ENCODE results near the gene PTPRN2.

DNA sequence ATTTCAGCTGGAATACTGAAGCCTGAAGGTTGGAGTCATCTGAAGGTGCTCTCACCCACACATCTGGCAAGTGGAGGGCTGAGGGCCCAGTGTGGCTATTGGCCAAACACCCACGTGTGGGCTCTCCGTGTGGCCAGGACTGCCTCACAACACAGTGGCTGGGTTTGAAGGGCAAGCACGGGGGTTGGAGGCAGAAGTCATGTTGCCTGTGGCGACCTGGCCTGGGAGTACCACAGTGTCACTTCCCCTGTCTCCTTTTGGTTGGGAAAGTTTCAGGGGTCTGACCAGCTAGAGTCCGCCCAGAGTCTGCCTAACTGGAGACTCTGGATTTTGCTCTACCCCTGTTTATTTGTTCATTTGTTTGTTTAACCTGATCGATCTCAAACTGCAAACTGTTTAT, 1081.4 kb downstream of the PTPRN2 start:
- TF ChIP-seq, protein P1, sequence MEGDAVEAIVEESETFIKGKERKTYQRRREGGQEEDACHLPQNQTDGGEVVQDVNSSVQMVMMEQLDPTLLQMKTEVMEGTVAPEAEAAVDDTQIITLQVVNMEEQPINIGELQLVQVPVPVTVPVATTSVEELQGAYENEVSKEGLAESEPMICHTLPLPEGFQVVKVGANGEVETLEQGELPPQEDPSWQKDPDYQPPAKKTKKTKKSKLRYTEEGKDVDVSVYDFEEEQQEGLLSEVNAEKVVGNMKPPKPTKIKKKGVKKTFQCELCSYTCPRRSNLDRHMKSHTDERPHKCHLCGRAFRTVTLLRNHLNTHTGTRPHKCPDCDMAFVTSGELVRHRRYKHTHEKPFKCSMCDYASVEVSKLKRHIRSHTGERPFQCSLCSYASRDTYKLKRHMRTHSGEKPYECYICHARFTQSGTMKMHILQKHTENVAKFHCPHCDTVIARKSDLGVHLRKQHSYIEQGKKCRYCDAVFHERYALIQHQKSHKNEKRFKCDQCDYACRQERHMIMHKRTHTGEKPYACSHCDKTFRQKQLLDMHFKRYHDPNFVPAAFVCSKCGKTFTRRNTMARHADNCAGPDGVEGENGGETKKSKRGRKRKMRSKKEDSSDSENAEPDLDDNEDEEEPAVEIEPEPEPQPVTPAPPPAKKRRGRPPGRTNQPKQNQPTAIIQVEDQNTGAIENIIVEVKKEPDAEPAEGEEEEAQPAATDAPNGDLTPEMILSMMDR (IDR thresholded peaks at IDR 0.05) = no peak
- TF ChIP-seq POLR2A (IDR thresholded peaks at IDR 0.05) = no peak
- TF ChIP-seq POLR2AphosphoS5 (IDR thresholded peaks at IDR 0.05) = no peak
- no peak for TF ChIP-seq EP300 (IDR thresholded peaks at IDR 0.05)

All from sigmoid colon (tissue), 4 donors.